ENCODE results near the gene SEL1L2. TPM values are rescaled to one million over a fixed set of nuclear protein-coding genes. Genes with fewer than 3 reads are reported as not detected.

The SEL1L2 gene
- total RNA-seq, 1 donor from 2014 or later: not detected

DNA sequence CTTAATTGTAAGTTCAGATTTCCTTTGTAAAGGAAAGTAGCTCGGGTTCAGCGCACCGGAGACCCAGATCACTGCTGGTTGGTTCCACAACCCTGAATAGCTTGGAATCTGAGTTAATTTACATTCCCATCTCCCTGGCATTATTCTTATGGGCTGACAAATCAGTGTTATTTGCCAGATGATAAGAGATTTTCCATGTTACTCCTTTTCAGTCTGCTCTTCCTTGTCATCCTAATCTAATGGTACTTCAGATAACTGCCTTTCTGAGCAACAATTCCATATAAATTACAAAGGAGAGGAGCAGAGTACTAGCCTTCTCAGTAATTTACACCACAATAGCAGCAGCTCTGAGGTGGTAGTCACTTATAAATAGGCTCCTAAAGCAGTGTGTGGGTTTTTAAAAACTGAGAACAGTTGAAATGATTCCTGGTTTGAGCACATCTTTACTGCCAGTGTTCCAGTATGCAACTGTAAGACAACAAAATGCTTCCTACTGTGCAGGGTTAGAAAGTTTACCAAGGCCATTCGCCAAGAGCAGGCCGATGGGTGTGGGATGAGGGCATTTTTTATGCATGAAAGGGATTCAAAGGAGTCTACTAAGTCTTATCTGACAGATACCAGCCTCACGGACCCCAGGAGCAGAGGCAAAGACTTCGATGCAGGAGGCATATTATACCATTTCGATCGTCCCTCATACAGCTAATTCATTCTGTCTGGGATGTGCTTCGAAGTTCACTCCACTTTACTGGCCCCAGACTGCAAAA is 115.8 kb downstream of the SEL1L2 start:
- Mint-ChIP-seq H3K27me3 (ENCODE audit: unreplicated experiment) (no peaks in the 10 kb centered on the region), H3K4me1 (ENCODE audit: unreplicated experiment) (no peaks in the 10 kb centered on the region), H3K27ac (ENCODE audit: unreplicated experiment) (no peak overlapping the region), H3K4me3 (ENCODE audit: unreplicated experiment) (no peak overlapping the region), H3K36me3 (ENCODE audit: unreplicated experiment) (no peaks in the 10 kb centered on the region), H3K9me3 (ENCODE audit: unreplicated experiment) (no peaks in the 10 kb centered on the region)
- no peak for DNase-seq (ENCODE audit: extremely low spot score, unreplicated experiment)
- TF ChIP-seq, protein P1, sequence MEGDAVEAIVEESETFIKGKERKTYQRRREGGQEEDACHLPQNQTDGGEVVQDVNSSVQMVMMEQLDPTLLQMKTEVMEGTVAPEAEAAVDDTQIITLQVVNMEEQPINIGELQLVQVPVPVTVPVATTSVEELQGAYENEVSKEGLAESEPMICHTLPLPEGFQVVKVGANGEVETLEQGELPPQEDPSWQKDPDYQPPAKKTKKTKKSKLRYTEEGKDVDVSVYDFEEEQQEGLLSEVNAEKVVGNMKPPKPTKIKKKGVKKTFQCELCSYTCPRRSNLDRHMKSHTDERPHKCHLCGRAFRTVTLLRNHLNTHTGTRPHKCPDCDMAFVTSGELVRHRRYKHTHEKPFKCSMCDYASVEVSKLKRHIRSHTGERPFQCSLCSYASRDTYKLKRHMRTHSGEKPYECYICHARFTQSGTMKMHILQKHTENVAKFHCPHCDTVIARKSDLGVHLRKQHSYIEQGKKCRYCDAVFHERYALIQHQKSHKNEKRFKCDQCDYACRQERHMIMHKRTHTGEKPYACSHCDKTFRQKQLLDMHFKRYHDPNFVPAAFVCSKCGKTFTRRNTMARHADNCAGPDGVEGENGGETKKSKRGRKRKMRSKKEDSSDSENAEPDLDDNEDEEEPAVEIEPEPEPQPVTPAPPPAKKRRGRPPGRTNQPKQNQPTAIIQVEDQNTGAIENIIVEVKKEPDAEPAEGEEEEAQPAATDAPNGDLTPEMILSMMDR (IDR thresholded peaks at IDR 0.05): no peak

DNA sequence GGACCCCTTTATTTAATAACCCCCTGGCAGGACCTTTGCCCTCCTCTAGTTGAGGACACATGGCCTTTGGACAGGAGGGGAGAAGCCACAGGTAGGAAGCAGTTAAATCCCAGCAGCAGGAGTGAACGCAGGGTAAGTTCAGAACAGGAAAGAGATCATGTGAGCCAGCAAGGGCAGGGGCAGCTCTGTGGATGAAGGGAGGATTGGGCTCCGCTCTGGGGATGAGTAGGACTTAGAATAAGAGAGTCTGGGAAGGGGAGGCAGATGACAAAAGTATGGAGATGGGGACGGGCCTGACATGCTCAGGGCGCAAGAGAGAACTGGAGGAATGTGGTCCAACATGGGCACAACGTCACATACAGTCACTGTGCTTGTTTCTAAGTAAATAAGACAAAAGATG is 116.6 kb downstream of the SEL1L2 start:
- no peaks in the 10 kb centered on the region for H3K9me3 Mint-ChIP-seq (ENCODE audit: unreplicated experiment)
- no peak for DNase-seq (ENCODE audit: extremely low spot score, unreplicated experiment)
- no peaks in the 10 kb centered on the region for H3K36me3 Mint-ChIP-seq (ENCODE audit: unreplicated experiment)
- H3K27me3 Mint-ChIP-seq (ENCODE audit: unreplicated experiment): no peaks in the 10 kb centered on the region
- no peaks in the 10 kb centered on the region for H3K4me1 Mint-ChIP-seq (ENCODE audit: unreplicated experiment)
- no peak overlapping the region for H3K4me3 Mint-ChIP-seq (ENCODE audit: unreplicated experiment)
- TF ChIP-seq, protein P1 (IDR thresholded peaks at IDR 0.05): no peak
- H3K27ac Mint-ChIP-seq (ENCODE audit: unreplicated experiment): no peak overlapping the region

GRCh38 chr20:13870170-13870748 is 120.2 kb downstream of the SEL1L2 start:
- TF ChIP-seq, protein P1 (IDR thresholded peaks at IDR 0.05): no peak
- no peak overlapping the region for H3K27ac Mint-ChIP-seq (ENCODE audit: unreplicated experiment)
- no peaks in the 10 kb centered on the region for H3K27me3 Mint-ChIP-seq (ENCODE audit: unreplicated experiment)
- no peaks in the 10 kb centered on the region for H3K36me3 Mint-ChIP-seq (ENCODE audit: unreplicated experiment)
- H3K9me3 Mint-ChIP-seq (ENCODE audit: unreplicated experiment): no peaks in the 10 kb centered on the region
- H3K4me1 Mint-ChIP-seq (ENCODE audit: unreplicated experiment): no peaks in the 10 kb centered on the region
- no peak overlapping the region for H3K4me3 Mint-ChIP-seq (ENCODE audit: unreplicated experiment)
- no peak for DNase-seq (ENCODE audit: extremely low spot score, unreplicated experiment)

- H3K27ac Mint-ChIP-seq (ENCODE audit: unreplicated experiment): no peak overlapping the region
- no peak overlapping the region for H3K4me3 Mint-ChIP-seq (ENCODE audit: unreplicated experiment)
- no peaks in the 10 kb centered on the region for H3K9me3 Mint-ChIP-seq (ENCODE audit: unreplicated experiment)
- DNase-seq (ENCODE audit: extremely low spot score, unreplicated experiment): no peak
- TF ChIP-seq, protein P1 (IDR thresholded peaks at IDR 0.05): no peak
- H3K36me3 Mint-ChIP-seq (ENCODE audit: unreplicated experiment): no peaks in the 10 kb centered on the region
- no peaks in the 10 kb centered on the region for H3K27me3 Mint-ChIP-seq (ENCODE audit: unreplicated experiment)
- H3K4me1 Mint-ChIP-seq (ENCODE audit: unreplicated experiment): no peaks in the 10 kb centered on the region
Observed at GRCh38 chr20:13868331-13868730, 122.1 kb downstream of the SEL1L2 start.

DNA sequence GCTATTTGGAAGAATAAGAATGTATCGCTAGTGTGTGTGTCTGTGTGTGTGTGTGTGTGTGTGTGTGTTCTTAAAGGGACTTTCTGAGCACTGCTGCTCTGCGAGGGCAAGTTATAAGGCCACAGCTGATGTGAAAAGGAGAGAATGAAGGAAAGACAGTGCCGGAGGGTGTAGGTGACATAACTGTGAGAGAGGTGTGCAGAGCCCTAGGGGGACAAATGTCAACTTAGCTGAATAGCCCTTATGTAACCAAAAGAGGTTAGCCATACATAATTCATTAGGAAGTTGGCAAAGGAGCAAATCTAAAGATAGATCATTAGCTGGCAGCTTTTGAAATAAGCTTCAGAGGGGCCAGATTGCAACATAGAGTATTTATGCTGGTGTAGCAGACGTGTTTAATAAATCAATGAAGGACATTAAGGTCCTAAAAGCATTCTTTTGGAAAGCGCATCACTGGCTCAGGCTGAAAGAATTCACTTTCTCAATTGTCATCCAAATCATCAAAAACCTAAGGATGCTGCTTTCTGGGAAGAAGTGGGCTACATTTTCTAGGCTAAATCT is 124.5 kb downstream of the SEL1L2 start:
- Mint-ChIP-seq H3K4me1 (ENCODE audit: unreplicated experiment) (no peaks in the 10 kb centered on the region), H3K9me3 (ENCODE audit: unreplicated experiment) (no peaks in the 10 kb centered on the region), H3K27me3 (ENCODE audit: unreplicated experiment) (no peaks in the 10 kb centered on the region), H3K4me3 (ENCODE audit: unreplicated experiment) (no peak overlapping the region), H3K27ac (ENCODE audit: unreplicated experiment) (no peak overlapping the region), H3K36me3 (ENCODE audit: unreplicated experiment) (no peaks in the 10 kb centered on the region)
- DNase-seq (ENCODE audit: extremely low spot score, unreplicated experiment): no peak
- TF ChIP-seq, protein P1 (IDR thresholded peaks at IDR 0.05): no peak
